HG02610 (cell line): Measurements from ENCODE around the gene PRPF4.
"Not testable (repeated sequence)": the region's sequence is repeated elsewhere in the genome, so short reads cannot be mapped to it uniquely, and the experiment has no call there.

Source experiments
- ATAC-seq: cut with Tn5 transposase; IDR thresholded peaks from one replicate; pipeline ENCODE4 v1.9.1; 2021; ENCODE audit warnings: mild to moderate bottlenecking, moderate library complexity; ENCODE audit not compliant: unreplicated experiment

PRPF4 gene

GRCh38 chr9:113267911-113268566 lies 7.4 kb upstream of the PRPF4 start:
- ATAC-seq: no peak

GRCh38 chr9:113269355-113269754 lies 6.1 kb upstream of the PRPF4 start:
- no peak for ATAC-seq

- ATAC-seq: no peak
Measured at GRCh38 chr9:113269871-113270270, 5.6 kb upstream of the PRPF4 start.

GRCh38 chr9:113274474-113275156 lies 843 bp upstream of the PRPF4 start:
- peak; percentile 5 for ATAC-seq

GRCh38 chr9:113278840-113279239 lies 3.4 kb downstream of the PRPF4 start:
- ATAC-seq: no peak

GRCh38 chr9:113281356-113281755 lies 5.9 kb downstream of the PRPF4 start:
- ATAC-seq: no peak

- ATAC-seq: no peak
Measured at GRCh38 chr9:113289091-113289490, 13.6 kb downstream of the PRPF4 start.

- ATAC-seq: no peak
Measured at GRCh38 chr9:113290052-113290607, 14.7 kb downstream of the PRPF4 start.

- no peak for ATAC-seq
Measured at GRCh38 chr9:113293285-113293878, 17.9 kb downstream of the PRPF4 start.

GRCh38 chr9:113296247-113296646 lies 20.8 kb downstream of the PRPF4 start:
- not testable (repeated sequence) for ATAC-seq

- ATAC-seq: no peak
Measured at GRCh38 chr9:113296796-113297558, 21.5 kb downstream of the PRPF4 start.

- no peak for ATAC-seq
Measured at GRCh38 chr9:113298311-113298710, 22.9 kb downstream of the PRPF4 start.

GRCh38 chr9:113298924-113299770 lies 23.7 kb downstream of the PRPF4 start:
- ATAC-seq: no peak

- no peak for ATAC-seq
Measured at GRCh38 chr9:113299800-113300292, 24.4 kb downstream of the PRPF4 start.

- no peak for ATAC-seq
Measured at GRCh38 chr9:113301548-113301947, 26.1 kb downstream of the PRPF4 start.

- ATAC-seq: no peak
Measured at GRCh38 chr9:113302792-113303418, 27.4 kb downstream of the PRPF4 start, which contains the start of gene RNF183. Gene RNF183, minus strand, starts transcription at chr9:113303376. Its CDS starts 5,192 bp downstream, at chr9:113298184.

- ATAC-seq: no peak
Measured at GRCh38 chr9:113306566-113306965, 31.1 kb downstream of the PRPF4 start.

- no peak for ATAC-seq
Measured at GRCh38 chr9:113307396-113307975, 32.0 kb downstream of the PRPF4 start.

GRCh38 chr9:113309204-113309813 lies 33.9 kb downstream of the PRPF4 start:
- no peak for ATAC-seq
